GM21717 (cell line): ENCODE data around the gene C6orf132.

ENCODE experiments used
- ATAC-seq: cut with Tn5 transposase; IDR thresholded peaks from one replicate; pipeline ENCODE4 v1.9.1; 2021; ENCODE audit warnings: mild to moderate bottlenecking, moderate library complexity; ENCODE audit not compliant: unreplicated experiment

Gene C6orf132

DNA sequence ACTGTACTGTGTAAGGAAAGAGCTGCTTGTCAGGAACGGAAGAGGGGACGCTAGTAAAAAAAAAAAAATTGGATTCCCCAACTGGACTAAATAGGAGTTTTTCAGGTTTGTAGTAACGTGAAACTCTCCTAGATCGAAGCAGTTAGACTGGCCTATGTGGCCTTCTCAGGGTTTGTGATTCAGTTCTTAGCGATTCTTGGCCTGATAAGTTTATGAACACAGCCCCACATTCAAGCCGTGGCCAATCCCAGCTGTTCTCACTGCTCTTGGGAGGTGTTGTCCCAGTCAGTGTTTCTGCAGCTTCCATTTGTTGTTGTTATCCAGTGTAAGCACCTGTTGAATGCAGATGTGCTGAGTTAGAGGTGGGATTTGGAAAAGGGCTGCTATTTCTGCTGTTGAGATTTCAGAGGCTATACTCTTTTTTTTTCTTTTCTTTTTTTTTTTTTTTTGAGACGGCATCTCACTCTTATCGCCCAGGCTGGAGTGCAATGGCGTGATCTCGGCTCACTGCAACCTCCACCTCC lies 62.4 kb downstream of the C6orf132 start:
- no peak for ATAC-seq

DNA sequence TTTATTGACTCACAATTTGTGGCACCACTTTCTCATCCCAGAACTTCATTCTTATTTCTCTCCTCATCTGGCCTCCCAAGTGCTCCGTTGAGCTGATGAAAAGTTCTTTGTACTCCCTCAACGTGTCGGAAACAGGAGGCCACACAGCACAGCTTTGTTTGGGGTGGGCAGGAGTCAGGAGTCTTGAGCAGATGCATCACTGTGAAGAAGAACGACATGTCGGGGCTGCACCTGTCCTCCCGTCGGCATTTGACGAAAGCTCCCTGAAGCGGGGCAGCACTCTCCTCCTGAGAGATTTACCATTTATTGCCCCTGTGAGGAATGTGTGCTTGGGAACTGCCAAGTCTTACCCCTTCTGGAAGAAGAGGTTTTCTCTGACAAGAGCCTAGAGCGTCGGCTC lies 64.0 kb downstream of the C6orf132 start:
- no peak for ATAC-seq

DNA sequence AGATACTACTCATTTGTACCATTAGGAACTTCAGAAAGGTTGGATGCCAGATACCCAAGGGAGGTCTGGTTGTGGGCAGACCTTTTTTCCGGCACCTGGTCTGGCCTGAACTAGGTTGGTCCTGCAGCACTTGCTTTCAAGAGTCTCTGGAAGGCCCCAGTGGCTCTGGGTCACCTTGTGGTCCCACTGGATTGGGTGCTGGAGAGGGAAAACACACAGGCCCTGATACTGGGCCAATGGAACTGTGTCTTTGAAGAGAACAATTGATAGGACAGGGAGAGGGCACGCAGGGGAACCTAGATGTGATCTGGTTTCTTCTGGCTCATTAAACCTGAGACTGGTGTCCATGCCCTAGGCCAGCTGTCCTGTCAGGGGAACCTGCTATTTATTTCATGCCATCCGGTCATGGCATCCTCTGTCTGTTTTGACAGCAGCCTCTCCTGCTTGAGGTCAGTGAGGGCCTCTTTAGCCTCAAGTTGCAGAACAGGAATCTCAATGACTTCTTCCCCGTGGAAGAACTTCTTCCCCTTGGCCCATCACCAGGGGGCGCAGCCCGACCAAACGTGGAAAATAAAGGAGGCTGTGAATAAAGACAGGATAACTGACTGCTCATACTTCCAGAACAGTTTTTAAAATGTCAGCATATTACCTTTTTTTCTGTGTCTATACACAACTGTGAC lies 67.1 kb downstream of the C6orf132 start:
- no peak for ATAC-seq

DNA sequence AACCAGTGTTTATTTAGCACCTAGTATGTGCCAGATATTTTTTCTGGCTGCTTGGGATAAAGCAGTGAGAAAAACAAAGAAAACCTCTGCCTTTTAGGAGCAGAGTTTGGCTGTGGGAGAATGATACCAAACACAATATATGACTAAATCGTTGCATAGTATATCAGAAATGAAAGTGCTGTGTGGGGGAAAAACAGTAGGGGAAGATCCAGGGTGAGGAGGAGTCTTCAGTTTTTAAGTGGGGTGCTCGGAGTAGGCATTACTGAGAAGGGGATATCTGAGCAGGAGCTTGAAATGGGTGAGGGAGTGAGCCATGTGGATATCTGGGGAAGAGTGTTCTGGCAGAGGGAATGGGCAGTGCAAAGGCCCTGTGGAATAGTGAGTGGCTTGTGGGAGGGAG lies 69.1 kb downstream of the C6orf132 start:
- no peak for ATAC-seq

DNA sequence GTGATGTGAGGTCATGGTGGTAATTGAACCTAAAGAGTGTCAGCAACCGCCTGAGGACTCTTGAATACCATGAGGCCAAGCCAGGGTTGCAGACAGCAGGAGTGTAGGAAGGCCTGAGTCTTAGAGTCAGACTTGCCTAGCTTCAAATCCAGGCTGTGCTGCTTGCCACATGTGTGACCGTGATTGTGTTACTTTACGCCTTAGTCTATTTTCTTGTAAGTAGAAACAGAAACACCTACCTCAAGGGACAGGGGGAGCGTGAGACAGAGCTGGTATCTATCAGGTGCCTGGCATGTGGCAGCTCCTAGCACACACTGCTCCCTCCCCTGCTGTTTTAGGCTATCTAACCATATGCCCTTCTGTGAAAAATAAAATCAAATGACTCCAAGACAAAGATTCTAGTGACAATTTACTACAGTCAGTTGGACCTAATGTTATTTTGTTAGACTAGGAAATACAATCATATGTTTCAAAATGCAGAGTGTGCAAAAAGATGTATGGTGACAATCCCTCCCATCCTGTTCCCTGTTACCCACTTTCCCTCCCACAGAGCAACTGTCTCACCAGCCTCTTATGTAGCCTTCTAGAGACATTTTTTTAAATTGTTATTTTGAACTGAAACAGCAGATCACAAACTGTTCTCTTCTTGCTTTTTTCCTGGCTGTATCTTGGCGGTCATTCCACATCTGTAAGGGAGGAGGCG lies 70.4 kb downstream of the C6orf132 start:
- ATAC-seq: no peak

DNA sequence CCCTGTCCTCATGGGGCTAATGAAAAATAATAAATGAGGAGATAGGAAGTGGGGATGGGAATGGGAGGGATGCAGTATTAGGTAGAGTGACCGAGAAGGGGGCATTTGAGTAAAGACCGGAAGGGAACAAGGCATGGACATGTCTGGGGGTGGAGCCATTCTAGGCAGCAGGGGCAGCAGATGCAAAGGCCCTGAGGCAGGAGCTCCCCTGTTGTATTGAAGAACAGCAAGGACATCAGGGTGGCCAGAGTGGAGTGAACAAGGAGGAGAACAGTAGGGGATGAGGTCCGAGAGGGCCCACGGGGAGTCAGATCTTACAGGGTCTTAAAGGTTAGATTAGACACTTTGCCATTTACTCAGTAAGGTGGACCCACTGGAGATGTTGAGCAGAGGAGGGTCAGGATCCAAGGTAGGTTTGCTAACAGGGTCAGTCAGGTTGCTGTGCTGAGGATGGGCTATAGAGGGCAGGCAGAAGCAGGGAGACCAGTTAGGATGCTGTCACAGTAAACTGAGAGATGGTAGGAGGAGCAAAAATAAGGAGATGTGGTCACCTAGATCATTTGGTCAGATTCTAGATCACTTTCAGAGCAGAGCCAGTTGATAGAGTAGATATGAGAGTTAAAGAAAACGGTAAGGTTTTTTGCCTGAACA lies 73.4 kb downstream of the C6orf132 start:
- ATAC-seq: no peak

DNA sequence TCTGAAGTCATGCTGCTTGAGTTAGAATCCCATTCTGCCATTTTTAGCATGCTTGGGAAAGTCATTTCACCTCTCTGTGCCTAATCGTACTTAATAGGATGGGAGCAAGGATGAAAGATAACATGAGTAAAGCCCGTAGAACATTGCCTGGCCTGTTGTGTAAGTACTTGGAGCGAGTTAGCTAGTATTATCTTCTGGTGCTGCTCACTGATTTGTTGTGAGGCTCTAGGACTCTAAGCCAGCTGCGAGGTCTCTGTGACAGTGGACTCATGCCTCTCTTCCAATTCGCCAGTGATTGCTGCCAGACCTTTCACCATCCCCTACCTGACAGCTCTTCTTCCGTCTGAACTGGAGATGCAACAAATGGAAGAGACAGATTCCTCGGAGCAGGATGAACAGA lies 74.2 kb downstream of the C6orf132 start:
- ATAC-seq: no peak

DNA sequence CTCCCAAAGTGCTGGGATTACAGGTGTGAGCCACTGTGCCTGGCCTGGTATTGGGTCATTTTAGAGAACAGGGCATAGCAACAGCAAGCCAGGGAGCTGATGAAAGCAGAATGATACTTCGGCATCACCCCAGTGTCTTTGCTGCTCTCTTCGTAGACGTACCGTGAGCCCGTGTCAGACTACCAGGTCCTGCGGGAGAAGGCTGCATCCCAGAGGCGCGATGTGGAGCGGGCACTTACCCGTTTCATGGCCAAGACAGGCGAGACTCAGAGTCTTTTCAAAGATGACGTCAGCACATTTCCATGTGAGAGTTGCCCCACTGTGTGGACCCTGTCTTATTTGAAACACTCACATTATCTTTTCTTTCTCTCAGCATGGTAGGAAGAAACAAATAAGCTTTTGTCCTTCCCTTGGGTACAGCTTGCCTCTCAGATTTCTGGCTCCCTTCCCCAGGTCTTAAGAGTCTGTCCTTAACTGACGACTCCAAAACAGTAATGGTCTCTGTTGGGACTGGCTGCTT lies 76.2 kb downstream of the C6orf132 start:
- no peak for ATAC-seq

DNA sequence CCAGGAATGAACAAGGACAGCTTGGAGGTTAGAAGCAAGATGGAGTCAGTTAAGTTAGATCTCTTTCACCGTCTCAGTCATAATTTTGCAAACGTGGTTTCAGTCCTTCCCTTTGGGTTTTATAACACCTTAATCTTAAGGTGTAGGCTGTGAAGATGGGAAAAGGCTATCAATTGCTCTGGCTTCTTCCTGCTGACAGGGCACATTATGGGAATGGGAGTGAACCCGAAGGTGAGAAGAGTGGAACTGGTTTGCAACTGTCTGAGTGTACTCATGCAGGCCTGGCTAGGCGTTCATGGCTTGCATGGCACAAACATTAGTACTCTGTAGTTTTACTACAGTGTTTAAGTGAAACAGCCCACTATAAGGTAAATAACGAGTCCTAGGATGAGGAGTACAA lies 82.7 kb downstream of the C6orf132 start:
- no peak for ATAC-seq

DNA sequence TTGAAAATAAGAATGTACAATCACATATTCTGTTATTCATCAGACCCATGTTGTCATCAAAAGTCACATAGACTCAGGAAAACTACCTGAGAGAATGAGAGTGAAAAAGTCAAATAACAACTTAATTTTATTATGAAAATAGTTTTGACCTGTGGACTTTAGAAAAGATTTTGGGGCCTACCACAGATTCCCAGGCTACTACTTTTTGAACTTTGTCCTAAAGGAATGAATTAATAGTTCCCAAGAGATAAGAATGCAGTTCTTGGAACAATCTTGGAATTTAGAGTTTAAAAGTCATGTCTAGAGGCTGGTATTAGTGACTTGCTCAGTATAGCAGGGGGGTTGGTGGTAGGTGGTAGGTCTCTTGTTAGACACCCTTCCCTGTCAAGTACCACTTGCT lies 88.8 kb downstream of the C6orf132 start:
- no peak for ATAC-seq

DNA sequence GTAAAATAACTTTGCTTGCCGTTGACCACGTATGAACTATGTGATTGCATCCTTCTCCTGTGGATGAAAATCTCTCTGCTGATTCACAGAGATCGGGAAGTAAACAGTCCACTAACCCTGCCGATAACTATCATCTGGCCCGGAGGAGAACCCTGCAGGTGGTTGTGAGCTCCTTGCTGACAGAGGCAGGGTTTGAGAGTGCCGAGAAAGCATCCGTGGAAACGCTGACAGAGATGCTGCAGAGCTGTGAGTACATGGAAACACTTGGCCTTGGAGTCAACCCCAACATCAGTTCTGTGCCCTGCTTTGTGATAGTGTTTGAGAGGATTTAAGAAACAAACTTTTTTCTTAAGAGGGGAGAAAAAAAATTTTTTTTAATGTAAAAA lies 91.2 kb downstream of the C6orf132 start:
- ATAC-seq: no peak
